Stimulated activated CD4-positive, alpha-beta T cell treated with anti-CD3 and anti-CD28 coated beads, Interleukin-4, amount 100 ng/mL, for 1 hour (primary cell): ENCODE data around the gene MCC.

Experiments
- DNase-seq: peaks from one replicate; pipeline ENCODE4 v3.0.0-alpha.2; 2020

MCC gene

DNA sequence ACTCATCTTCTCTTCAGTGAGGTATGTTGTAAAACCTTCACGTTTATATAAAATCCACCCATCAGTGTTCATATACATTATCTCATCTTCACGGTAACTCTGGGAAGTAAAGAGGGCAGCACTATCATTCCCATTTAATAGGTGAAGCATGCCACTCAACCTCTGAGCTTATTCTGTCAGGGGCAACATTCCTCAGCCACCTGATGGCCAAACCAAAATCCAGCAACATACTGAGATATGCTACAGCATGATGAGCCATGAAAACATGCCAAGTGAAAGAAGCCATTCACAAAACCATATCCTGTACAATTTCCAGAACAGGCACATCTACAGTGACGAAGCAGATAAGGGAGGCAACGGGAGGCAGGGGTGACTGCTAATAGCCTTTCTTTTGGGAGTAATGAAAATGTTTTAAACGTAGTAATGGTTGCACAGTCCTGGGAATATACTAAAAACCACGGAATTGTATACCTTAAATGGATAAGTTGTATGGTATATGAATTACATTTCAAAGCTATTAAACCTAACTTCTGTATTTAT lies 220.8 kb downstream of the MCC start:
- DNase-seq: no peak

DNA sequence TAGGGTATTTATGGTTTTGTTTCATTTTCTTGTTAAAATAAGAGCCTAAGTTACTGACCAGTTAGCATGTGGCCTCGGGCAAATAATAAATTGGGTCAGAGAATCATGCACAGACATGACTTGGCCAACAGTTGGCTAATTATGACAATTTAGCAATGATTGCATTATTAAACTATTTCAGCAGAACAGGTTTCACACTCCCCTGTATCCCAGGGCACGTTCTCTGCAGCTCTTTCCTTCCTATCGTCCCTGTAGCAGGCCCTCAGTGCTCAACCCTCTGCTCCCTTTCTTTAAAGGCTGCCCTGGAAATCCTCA lies 221.4 kb downstream of the MCC start:
- no peak for DNase-seq

DNA sequence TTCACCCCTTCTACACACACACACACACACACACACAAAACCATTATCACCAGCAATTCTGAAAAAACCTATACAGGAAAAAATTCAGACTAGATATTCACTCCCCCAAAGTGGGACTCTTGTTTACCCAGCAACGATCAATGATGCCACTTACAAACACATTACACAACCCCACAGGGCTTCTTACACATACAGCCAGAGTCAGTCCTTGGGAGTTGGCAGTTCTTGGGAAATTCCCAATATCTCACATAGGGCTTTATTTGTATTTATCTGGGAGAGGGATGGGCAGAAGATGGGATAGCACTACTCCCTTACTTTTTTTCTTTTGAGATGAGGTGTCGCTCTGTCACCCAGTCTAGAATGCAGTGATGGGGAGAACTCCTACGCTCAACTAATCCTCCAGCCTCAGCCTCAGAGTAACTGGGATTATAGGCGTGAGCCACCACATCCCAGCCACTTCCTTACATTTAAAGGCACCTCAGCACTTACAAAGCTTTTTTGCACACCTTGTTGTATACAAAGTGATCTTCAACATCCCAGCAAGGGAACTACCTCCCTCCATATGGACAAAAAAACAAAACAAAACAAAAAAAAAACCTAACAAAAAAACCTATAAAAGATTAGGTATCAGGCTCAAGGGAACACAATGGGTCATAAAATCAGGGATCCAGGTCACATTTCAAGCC lies 221.9 kb downstream of the MCC start:
- DNase-seq: no peak

DNA sequence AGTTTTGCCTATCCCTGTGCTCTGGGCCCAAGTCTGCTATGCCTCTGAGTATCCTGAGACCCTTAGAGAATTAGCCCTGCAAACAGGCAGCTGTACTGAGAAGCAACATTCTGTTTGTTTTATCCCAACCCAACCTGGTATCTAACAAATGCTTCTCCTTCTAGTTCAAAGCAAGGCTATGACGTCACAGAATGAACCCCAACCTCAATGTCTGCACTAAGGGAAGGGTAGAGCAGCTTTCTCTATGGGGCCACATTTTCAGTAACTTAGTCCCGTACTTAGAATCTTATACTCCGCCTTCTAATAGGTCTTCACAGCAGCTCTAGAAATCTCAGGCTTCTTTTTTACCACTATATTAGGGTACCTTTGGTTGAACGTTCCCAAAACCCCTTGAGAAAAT lies 223.1 kb downstream of the MCC start:
- no peak for DNase-seq

DNA sequence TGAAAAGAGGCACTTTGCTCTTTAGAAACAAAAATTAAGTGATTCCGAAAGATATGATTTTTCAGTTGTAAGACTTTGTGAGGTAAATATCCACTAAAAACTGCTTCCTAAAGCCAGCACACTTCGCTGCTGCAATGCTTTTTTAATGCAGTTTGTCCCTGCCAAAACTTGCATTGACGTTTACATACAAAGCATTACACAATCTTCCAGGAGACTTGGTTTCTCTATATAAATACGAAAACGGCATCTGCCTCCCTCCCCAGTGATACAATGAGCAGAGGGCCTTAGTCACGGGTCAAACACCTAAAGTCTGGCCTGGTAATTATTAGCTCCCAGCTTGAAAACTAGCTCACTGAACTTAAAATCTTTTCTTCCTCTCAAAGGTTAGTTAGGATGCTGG lies 224.2 kb downstream of the MCC start:
- no peak for DNase-seq

DNA sequence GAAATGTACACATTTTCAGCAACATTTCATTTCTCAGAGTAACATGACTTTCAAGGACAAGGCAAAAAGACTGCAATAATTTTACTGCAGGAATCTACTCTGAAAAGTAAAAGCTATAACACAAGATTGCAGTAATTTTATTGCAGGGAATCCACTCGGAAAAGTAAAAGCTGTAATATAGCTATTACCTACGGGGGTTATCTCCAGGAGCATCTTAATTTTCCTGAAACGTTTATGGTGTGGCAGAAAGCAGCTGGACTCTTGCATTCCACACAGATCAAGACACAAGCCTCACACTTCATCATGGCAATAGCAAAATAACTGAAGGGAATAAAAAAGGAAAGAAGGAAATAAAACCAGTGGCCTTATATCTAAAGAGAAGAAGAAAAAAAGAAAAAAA lies 224.7 kb downstream of the MCC start:
- DNase-seq: no peak

DNA sequence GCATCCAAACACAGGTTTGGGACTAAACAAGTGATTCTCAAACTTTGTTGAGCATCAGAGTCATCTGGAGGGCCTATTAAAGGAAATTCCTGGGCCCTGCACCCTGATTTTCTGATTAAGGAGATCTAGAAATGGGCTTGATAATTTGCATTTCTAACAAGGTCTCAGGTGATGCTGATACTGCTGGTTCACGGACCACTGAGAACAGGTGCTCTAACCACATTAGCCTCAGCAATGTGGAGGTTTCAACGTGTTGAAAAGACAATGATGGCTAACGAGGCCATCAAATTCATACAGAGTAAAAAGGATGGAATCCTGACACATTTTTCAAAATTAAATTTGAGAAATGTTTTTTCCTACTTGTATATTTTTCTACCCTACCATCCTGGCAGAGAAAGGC lies 225.6 kb downstream of the MCC start:
- no peak for DNase-seq

DNA sequence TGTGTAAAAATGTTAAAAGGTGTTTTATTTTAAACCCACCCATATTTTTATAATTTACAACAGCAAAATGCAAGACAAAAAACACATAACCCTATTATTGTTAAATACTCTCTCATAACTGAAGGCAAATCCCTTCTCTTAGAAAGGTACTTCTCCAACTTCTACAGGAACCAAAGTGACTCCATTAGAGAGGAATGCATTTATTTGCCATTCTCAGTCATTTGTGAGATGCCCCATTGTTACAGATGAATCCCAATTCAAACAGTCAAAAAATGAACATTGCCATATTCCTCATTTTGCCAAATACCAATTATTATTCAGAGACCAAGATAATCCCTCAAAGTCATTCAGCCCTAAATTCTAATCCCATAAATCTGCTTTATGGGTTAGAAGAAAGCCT lies 229.2 kb downstream of the MCC start:
- DNase-seq: no peak

DNA sequence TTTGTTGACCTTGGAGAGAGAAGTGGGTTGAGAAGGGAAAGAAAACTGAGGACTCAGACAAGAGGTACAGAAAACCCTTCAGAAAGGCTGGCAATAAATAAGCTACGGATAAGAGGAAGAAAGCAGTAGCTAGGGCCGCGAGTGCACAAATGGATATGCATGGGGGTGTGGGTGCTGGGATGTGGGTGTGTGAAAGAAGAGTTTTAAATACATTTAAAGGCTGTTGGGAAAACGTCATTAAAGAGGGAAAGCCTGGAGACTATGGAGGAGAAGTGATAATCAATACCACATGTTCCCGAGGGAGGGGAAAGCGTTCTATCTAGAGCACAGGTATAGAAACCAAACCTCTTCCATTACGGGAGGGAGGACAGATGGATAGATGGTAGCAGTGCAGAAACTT lies 230.7 kb downstream of the MCC start:
- DNase-seq: no peak

DNA sequence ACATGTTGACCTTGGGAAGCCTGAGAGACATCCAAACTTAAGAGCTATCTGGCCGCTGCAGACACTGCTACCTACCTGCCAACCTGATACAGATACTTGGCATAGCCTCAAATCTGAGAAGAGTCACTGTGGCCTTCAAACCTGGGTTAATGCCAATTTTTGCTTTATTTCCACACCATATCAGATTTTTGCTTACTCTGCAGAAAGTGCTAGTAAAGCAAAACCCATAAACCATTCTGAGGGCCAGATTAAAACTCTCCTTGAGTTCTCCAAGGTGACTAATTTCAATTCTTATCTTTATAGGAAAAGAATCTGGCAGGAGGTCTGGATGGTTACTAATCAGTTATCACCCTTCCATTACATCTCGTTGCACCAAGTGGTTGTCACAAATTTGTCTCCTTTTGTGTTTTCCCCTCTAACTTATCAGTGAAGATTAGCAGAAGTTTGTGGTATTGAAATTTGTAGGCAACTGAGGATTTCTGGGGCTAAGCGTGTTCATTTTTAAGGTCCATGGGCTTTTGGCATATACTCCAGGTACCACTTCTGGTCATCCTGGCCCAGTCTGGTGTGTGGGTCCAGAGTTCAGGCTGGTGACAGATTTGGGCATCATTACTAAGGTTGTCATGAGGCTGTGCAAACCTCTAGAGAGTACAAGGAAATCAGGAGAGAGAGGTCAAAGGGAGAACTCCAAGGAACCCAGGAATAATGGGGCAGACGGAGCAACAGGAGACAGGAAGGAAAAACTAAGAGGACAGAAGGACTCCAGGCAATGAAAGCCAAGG lies 231.4 kb downstream of the MCC start:
- no peak for DNase-seq

DNA sequence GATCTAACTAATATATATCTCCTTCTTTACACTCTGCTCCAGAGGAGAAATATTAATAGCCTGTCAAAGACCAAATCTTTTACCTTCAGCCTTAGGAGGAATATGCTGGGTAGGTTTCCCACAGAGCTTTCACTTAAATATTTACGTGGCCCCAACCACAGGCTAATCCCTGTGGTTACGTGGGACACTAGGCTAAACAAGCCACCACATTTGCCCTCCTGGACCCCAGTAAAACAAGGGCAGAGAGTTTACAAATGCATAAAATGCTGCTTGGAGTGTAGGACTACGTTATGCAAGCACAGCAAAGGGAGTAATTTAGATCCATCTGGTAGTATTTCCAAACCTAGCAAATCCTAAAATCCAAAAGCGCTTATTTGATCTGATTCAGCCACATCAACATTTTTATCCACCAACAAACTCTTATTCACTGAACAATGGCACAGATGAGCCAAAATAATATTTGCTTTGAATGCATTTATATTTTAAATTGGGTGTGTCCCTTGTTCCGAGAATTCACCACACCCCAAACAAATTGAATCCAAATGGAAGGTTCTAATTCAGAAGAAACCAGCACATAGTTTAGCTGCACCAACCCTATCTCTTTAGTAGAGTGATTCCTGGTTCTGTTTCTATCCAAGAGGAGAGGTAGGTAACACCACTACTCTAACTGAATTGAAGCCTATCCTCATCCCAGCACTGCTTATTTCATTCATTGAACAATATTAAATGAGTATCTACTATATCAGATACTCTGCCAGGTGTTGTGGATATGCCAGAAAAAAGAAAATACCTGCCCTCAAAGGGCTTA lies 232.5 kb downstream of the MCC start:
- no peak for DNase-seq

DNA sequence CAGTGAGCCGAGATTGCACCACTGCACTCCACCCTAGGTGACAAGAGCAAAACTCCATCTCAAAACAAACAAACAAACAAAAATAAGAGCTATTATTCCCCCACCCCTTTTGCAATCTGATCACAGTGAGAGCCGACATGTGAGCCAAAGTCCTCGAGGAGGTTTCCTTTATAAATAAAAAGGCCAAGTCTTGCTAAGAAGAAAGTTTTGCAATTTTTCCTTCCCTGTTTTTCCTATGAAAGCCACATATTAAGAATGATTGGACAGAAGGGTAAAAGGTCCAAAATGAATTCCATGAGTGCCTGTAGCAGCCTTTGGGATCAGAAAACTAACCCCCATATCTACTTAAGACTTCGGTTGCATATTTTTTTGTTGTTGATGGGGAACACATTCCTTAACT lies 233.1 kb downstream of the MCC start:
- DNase-seq: no peak

DNA sequence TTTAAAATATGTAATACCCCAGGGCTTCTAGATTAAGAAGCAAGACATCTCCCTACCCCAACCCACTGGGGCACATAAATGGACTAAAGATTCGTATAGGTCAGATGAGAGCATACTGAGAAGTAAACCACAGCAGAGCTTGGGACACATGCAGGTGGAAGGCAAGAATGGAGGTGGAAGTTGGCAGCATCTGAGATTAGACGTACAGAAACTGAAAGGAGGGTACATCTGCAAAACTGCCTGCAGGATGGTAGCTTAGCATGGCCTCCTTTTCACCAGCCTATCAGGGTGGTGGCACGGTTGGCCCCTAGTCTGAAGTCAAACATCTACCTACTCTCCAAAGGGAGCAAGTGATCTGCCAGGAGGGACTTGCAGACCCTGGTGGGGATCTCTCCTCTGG lies 235.2 kb downstream of the MCC start:
- no peak for DNase-seq

DNA sequence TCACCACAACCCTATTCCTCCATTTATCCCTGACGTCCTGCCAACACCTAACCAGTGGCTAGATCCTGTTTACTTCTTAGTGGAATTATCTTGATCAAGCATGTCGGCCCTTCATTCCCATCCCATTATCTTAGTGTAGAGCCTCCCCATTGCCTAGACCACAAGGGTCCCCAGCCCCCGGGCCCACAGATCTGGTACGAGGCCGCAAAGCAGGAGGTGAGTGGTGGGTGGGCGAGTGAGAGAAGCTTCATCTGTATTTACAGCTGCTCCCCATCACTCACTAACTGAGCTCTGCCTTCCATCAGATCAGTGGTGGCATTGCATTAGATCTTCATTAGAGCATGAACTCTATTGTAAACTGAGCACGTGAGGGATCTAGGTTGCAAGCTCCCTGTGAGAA lies 236.2 kb downstream of the MCC start:
- DNase-seq: no peak

DNA sequence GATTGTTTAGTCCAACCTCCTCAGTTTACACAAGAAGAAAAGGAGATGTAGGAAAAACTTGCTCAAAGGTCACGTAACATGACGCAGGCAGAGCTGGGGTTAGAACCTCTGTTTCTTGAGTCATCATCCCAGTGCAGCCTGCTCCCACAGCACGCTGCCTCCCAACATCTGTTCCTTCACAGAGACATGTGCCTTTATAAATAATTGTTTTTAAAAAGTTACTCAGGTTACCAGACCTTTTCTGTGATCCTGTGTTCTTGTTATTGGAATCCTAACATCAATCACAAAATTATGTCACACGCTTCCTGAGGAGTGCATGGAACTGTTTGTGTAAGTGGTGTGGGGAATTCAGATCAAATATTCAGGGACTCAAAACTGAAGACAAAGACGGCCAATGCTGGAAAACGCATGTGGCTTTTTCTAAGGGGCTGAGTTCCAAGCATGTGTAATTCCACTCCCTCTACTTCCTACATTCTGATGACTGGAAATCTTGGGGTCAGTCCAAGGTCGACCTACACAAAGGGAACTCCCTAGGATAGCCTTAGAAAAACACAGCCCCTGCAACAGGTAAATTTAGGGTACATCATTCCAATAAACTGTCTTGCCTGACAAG lies 237.8 kb downstream of the MCC start:
- no peak for DNase-seq

DNA sequence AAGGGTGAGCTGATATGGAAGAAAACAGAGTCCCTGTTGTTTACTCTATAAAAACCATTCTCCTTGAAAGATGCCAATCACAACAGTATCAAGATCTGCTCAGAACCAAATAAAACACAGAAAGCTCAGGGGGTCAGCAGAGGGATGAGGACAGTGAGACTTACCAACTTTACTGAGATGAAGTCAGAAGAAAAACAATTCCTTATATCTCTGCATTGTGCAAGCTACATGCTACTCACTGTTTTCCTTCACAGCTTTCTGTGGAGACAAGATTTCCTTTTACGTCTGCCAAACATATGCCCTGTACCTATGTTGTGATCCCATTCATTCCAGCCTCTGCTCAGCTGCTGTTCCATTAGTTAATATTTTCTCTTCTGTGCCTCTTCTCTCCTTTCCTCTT lies 239.0 kb downstream of the MCC start:
- DNase-seq: no peak

DNA sequence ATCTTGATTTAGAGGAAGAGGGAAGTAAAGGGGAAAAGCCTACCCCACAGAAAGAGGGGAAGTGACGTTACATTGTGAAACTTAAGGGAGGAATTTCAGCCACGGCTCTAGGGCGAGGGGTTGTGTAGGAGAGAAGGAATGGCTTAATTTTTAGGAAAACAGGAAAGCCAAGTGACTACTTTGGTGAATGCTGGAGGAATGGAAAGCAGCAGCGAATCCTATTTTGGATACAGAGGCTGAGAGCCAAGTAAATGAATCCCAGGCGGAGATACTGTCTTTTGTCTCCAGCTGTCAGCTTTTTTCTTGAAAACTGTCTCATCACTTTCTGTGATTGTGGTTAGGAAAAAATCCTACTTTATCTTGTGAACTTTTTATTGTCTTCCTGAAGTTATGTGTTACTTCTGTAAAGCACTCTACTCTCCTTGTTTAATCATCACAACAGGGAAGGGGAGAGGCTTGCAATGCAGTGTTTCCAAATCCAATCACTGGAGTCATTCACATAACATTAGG lies 241.8 kb downstream of the MCC start:
- no peak for DNase-seq

DNA sequence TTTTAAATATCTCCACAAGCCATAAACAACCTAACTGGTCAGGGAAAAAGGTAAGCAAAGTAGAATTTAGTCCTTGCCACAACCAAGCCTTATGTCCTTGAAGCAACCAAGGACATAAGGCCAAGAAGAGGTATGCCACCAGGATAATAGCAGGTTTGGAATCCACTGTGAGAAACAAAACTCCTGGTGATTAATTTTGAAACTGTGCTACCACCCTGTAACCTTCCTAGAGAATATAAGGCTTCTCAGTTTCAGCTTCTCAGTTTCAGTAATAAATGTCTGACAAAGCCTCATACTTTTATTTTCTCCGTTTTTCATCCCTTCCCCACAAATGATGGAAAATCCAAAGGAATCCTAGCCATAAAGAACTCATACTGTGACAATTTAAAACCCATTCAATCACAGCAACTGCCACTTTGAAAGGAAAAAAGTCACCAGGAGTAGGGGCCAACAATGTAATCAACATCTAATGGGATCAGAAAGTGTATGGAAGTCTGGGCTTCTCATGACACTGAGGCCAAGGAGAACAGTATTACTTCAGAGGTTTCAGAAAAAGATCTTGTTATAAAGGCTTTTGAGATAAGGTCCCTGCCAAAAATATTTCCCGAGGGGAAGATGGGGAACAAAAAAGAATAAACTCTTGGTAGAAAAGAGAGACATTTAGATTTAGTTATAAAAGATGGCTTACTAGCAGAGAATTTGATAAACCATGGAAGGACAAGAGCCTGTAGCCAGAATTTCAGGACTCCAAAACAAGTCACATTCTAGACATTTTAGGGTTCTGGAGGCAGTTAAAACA lies 242.6 kb downstream of the MCC start:
- no peak for DNase-seq

DNA sequence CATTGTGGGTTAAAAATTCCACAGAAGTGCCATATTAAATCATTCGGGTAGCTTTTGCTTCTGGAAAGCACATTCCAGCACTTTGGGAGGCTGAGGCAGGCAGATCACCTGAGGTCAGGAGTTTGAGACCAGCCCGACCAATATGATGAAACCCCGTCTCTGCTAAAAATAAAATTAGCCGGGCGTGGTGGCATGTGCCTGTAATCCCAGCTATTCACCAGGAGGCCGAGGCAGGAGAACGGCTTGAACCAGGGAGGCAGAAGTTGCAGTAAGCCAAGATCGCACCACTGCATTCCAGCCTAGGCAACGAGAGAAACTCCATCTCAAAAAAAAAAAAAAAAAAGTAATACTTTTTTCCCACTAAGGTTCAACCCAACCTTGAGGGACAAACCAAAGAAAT lies 243.3 kb downstream of the MCC start:
- DNase-seq: no peak

DNA sequence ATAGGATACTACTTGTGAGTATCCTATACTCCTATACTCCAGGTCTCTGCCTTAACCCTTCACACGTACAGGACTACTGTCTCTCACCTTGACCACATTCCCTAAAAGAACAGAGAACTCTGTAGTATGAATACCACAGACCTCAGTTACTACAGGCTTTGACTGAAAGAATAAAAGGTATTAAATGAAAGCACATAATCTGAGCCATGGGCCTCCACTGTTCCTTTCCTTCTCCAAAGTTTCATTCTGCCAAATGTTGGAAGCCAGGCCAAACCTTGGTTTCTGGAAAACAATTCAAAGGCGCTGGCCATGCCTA lies 244.9 kb downstream of the MCC start:
- no peak for DNase-seq

DNA sequence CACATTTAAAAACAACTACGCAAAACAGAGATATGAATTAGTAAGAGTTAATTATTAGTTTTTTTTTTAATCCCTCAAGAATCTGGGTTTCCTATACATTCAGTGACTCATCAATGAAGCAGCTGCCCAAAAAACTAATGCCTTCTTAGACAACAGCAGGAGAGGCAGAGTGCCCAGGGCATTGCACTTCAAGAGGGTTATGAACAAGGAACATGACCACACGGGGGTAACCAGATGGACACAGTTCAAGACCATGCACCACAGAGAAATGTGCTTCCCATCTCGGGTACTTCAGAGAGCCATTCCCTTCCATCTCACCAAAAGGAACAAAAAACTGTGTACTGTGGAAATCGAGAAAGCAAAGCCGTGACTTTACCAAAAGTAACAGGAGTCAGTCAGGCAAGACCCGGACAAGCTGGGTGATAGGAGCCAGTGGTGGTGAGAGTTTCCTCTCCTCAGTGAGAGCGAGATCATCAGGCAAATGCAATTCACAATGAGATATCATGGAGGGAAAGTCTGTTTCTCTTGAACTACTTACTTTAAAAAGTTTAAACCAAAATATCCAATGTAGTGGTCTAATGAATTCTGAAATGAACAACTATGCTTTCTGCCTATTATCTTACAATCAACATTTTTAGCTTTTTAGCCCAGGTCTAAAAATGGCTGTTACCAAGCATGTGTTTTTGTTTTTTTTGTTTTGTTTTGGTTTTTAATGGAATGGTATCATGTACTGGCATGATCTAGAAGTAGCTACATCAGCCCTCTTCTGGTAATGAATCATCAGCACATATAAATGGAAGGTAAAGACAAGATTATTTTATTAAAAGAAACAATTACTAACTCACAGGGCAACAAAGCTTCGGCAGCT lies 245.5 kb downstream of the MCC start:
- DNase-seq: no peak
